GM18498 (cell line): ENCODE data around the gene AIG1.

ENCODE experiments used
- ATAC-seq: cut with Tn5 transposase; IDR thresholded peaks from one replicate; pipeline ENCODE4 v1.9.1; 2021; ENCODE audit warnings: mild to moderate bottlenecking, moderate library complexity; ENCODE audit not compliant: unreplicated experiment

The AIG1 gene

DNA sequence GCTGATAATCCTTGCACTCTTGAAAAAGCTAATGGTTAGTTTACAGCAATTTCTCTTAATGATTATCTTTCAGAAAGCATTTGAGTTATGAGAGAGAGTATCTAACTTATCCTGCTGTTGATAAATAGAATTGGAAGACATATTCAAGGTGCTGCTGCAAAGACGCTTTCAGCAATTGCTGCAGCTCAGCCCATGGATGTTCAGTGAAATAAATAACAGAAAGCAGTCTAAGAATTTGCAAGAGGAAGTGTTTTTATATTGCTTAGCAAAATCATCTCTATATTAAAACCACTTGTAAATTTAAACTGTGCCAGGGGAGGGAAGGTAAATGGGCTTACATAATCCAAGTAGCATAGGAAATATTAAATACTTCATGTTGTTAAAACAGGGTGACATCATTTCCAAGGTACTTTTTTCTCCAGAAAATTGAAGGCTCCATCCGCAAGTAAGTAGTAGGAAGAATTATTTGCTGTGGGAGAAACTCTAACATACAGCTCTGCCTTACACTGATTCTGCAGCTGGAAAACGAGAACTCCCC is 201.3 kb downstream of the AIG1 start:
- ATAC-seq, result no peak

- no peak for ATAC-seq
Measured at GRCh38 chr6:143262859-143263258, 202.2 kb downstream of the AIG1 start.

GRCh38 chr6:143264379-143264778 is 203.7 kb downstream of the AIG1 start:
- ATAC-seq, result no peak

DNA sequence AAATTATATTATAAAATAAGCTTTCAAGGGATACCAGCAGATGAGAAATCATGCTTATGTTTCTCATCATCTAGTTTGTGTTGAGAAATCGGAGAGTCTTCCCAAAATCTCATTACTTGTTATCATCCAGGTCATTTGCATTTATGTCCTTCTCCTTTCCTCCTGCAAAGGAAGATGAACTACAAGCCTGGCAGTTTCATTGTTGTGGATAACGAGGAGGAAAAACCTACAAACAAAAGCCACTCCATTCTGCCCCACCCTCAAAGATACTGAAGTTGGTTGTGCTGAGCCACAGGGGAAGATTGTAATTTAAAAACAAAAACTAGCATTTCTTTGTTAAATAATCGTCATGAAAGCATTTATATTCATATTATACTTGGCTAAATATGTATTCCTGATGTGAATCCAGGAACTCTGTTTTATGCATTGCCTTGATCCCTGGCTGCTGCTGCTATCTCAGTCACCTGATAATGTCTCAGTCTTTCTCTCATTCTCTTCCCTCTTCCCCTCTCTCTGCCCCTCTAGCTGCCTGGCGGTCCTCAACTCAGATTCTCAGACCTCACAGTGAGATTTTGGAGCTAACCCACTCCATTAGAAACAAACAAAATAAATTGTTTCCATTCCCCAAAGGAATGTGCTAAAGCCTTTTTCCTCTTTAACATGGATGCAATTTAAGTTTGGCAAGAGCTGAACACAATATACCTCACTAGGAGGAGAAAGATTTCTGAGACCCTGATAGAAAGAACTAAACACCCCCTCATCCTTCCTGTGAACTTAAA is 204.5 kb downstream of the AIG1 start:
- ATAC-seq, result no peak

DNA sequence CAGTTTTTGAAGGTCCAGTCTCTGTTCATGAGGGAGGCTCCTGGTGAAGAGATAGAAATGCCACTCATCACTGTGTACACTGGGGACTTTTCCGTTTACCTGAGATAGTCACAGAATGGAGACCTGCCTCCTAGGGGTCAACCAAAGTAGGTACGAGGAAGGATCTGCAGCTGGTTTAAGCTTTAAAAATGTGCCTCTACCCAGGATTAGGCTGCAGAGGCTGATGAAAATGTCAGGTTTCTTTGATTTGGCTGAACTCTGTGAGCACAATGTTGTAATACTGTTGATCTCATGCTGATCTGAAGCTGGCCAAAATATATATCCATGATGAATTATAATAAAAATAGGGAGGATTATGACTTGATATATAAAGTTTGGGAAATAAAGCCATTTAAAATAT is 207.1 kb downstream of the AIG1 start:
- no peak for ATAC-seq

DNA sequence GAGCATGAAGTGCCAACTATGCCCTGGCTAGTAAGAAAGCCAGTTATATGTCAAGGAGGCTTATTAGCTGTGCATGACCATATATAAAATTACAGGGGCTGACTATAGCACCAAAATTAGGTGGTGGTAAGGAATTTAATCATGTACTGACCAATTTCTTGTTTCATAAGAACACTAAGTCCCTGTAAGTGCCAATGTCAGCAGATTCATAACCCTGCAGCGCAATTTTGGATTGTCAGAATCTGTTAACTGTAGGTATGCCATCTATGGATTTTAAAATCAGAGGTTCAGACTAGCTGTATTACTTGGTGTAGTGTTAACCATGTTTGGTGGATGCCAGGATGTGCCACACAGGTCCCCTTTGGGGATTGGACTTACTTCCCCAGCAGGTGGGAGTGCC is 207.8 kb downstream of the AIG1 start:
- no peak for ATAC-seq

DNA sequence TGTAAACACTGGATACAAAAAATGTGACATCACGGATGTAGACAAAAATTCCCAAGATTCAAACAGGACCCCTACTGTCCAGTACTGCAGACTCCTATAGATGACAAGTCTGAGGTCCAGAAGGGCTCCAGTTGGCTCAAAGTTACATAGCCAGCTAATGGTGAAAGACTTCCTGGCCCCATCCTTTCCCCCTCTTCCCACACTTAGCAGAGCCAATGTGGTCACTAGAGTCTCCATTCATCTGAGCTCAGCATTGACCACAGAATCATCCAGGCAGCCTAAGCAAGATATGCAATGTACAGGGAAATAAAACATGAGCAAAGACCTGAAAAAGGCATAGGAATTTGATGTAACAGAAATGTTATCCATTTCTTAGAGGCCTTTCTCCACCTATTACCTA is 209.3 kb downstream of the AIG1 start:
- no peak for ATAC-seq

- ATAC-seq, result no peak
Measured at GRCh38 chr6:143271024-143271423, 210.3 kb downstream of the AIG1 start.

- ATAC-seq, result peak; percentile 97
Measured at GRCh38 chr6:143276436-143276835, 215.7 kb downstream of the AIG1 start.

DNA sequence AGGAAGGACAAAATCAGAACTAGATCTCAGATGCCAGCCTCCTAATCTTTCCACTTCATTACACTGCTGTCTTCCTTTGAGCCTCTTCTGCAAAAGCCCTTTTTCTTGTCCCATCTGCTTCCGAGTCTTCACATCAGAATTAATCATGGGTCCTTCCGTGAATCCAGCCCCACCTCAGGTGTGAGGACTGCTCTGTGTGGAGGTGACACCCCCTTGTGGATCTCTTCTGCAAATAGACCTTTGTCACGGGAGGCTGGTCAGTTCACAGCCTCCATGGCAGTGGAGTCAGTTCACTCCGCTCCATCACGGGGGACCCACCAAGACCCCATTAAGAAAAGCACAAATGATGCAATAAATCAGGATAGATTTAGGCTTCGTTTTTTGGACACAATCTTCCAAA is 218.7 kb downstream of the AIG1 start:
- no peak for ATAC-seq

DNA sequence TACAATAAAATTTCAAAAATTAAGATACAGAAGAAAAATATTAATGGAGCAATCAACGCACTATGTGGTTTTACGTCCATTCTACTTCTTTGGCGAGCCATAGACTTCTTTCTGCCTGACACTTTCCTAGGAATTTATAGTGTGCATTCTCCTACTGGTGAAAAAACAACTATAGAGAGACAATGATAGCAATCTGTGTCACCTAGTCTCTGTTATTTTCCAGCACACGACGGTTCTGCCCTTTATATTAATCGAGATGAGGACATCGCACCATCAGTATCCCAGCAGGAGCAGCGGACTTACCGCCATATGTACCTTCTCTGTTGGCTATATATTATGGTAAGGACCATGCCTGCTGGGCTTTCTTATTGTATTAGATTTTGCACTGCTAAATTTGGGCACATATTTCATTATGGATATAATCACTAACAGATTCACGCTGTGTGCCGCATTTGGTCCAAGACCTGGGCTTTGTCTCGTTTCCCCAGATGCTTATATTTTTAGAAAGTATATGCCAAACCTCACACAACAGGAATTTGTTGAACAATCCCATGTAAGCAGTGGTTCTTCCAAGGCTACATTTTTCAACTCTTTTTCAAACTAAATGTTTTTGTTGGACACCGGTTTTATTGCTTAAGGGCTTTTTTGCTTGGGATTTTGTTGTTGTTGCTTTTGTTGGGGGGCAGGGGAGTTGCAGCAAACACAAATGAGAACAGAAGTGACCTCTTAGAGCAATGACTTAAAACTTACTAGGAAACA is 223.4 kb downstream of the AIG1 start:
- no peak for ATAC-seq

DNA sequence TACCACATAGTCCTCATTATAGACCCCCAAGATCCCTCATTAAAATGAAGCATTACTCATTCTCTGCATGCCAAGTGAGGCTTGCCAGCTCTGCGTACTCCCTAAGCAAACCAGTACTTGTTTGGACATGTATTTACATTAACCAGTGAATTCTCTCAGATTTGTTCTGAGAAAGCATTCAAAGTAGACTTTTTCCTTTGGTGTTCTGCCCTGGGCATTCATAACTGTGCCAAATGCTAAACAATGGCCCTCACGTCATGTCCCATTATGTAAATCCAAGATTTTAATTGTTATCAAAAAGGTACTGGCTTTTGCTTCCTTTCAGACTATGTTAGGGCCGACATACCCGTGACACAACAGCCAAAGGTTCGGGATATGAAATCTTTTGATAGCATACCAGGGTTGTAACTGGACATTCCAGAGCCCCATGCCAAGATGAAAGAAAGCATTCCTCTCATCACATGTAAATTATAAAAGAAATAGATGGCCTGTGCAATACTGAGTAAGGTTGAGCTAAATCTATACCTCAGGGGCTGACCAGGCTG is 225.6 kb downstream of the AIG1 start:
- ATAC-seq, result no peak

- ATAC-seq, result no peak
Measured at GRCh38 chr6:143288923-143289322, 228.2 kb downstream of the AIG1 start.

GRCh38 chr6:143290206-143290605 is 229.5 kb downstream of the AIG1 start:
- no peak for ATAC-seq

GRCh38 chr6:143293523-143293922 is 232.8 kb downstream of the AIG1 start:
- no peak for ATAC-seq

GRCh38 chr6:143294265-143294860 is 233.7 kb downstream of the AIG1 start:
- ATAC-seq, result no peak

DNA sequence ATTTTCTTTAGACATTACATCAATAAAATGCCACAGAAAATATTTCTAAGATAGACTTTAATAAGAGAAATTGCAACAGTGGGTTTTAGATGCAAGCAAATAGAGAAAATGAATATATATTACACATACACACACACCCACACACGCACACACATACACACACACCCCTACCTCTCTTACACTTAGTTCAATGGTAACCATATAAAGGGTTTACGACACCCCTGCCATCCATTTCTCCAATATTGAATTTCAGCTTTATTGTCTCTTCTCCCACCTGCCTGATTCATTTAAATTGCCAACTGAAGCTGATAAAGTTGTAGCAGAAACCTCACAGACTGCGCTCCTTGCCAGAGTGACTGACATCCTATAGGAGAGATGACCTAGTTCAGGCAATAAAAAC is 235.2 kb downstream of the AIG1 start:
- no peak for ATAC-seq

DNA sequence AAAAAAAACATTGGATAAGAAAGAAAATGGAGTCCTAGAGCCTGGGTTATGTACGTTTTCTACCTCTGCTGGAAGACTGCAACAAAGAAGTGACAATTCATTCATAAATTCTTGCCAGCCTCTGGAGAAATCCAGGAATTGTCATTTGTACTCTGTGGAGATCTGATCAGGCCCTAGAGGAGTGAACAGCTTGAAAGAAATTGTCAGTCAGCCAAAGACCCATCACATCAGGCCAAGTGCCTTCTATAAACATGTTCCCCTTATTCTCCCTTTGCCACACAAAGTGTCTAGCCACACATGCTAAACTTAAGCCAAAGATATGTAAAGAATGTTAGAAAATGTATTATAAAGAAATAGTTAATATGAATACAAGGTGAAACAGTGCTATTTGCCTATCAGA is 237.4 kb downstream of the AIG1 start:
- ATAC-seq, result no peak

- no peak for ATAC-seq
Measured at GRCh38 chr6:143299253-143300166, 238.8 kb downstream of the AIG1 start.

GRCh38 chr6:143301188-143301587 is 240.5 kb downstream of the AIG1 start:
- no peak for ATAC-seq
